ENCODE measurements around the gene KLHDC1.

KLHDC1 gene

GRCh38 chr14:49673586-49673985, 19.3 kb upstream of the KLHDC1 start:
- H3K4me3 ChIP-seq (ENCODE audit: low read depth, low read length), result no peak overlapping the region
- DNase-seq (ENCODE audit: low read depth), result no peak
- no peak for TF ChIP-seq CTCF (IDR thresholded peaks at IDR 0.05; ENCODE audit: control insufficient read depth, extremely low read depth, insufficient read depth)

- H3K4me3 ChIP-seq (ENCODE audit: low read depth, low read length), result no peak overlapping the region
- TF ChIP-seq CTCF (IDR thresholded peaks at IDR 0.05; ENCODE audit: control insufficient read depth, extremely low read depth, insufficient read depth), result no peak
- no peak for DNase-seq (ENCODE audit: low read depth)
Measured at GRCh38 chr14:49677643-49678042, 15.3 kb upstream of the KLHDC1 start.

GRCh38 chr14:49679271-49679670, 13.6 kb upstream of the KLHDC1 start:
- no peak for TF ChIP-seq CTCF (IDR thresholded peaks at IDR 0.05; ENCODE audit: control insufficient read depth, extremely low read depth, insufficient read depth)
- DNase-seq (ENCODE audit: low read depth), result no peak
- no peak overlapping the region for H3K4me3 ChIP-seq (ENCODE audit: low read depth, low read length)

- no peak for DNase-seq (ENCODE audit: low read depth)
- H3K4me3 ChIP-seq (ENCODE audit: low read depth, low read length), result no peak overlapping the region
- no peak for TF ChIP-seq CTCF (IDR thresholded peaks at IDR 0.05; ENCODE audit: control insufficient read depth, extremely low read depth, insufficient read depth)
Measured at GRCh38 chr14:49686425-49686824, 6.5 kb upstream of the KLHDC1 start.

GRCh38 chr14:49687942-49688700, 4.8 kb upstream of the KLHDC1 start, which contains the start of gene POLE2:
Gene POLE2, minus strand, starts transcription at chr14:49688214. Its CDS starts 11 bp downstream, at chr14:49688203.
- DNase-seq (ENCODE audit: low read depth), result peak; percentile 1
- H3K4me3 ChIP-seq (ENCODE audit: low read depth, low read length), result peak within 1 kb of the TSS; percentile 58
- no peak for TF ChIP-seq CTCF (IDR thresholded peaks at IDR 0.05; ENCODE audit: control insufficient read depth, extremely low read depth, insufficient read depth)

- H3K4me3 ChIP-seq (ENCODE audit: low read depth, low read length), result no peak overlapping the region
- DNase-seq (ENCODE audit: low read depth), result no peak
- TF ChIP-seq CTCF (IDR thresholded peaks at IDR 0.05; ENCODE audit: control insufficient read depth, extremely low read depth, insufficient read depth), result no peak
Measured at GRCh38 chr14:49688701-49689030, 4.3 kb upstream of the KLHDC1 start.

- no peak overlapping the region for H3K4me3 ChIP-seq (ENCODE audit: low read depth, low read length)
- TF ChIP-seq CTCF (IDR thresholded peaks at IDR 0.05; ENCODE audit: control insufficient read depth, extremely low read depth, insufficient read depth), result no peak
- DNase-seq (ENCODE audit: low read depth), result no peak
Measured at GRCh38 chr14:49691031-49691430, 1.9 kb upstream of the KLHDC1 start.

Measured in LNCaP clone FGC (cell line).